DOHH2 (cell line): ENCODE results near the gene VTI1A.

Experiments
- H3F3A ChIP-seq: fragments of 200-600 bp; sonication (generic), shearing (Covaris generic); 2 replicates; pipeline ENCODE4 v1.6.0; 2016; ENCODE audit warnings: antibody characterized with exemption, mild to moderate bottlenecking; ENCODE audit not compliant: control insufficient read depth, insufficient read depth
- H3K27ac ChIP-seq: fragments of 200-600 bp; sonication (generic); 2 replicates; pipeline ENCODE4 v1.5.1; 2014; ENCODE audit warnings: low read depth, mild to moderate bottlenecking, low read length, moderate library complexity
- H3K27me3 ChIP-seq: fragments of 200-600 bp; sonication (generic); 2 replicates; pipeline ENCODE4 v1.6.1; 2014; ENCODE audit warnings: mild to moderate bottlenecking, low read length, mixed read lengths; ENCODE audit not compliant: control insufficient read depth
- H3K36me3 ChIP-seq: fragments of 200-600 bp; sonication (generic); 2 replicates; pipeline ENCODE4 v1.6.1; 2014; ENCODE audit warnings: mild to moderate bottlenecking, low read length, moderate library complexity, mixed read lengths; ENCODE audit not compliant: control insufficient read depth
- H3K4me1 ChIP-seq: fragments of 200-600 bp; sonication (generic); 2 replicates; pipeline ENCODE4 v1.6.1; 2014; ENCODE audit warnings: mild to moderate bottlenecking, low read length, mixed read lengths; ENCODE audit not compliant: control insufficient read depth
- H3K4me2 ChIP-seq: fragments of 200-600 bp; sonication (generic); 2 replicates; pipeline ENCODE4 v1.6.0; 2014; ENCODE audit warnings: mild to moderate bottlenecking, low read length, moderate library complexity
- H3K4me3 ChIP-seq: fragments of 200-600 bp; sonication (generic); 2 replicates; pipeline ENCODE4 v1.5.1; 2014; ENCODE audit warnings: mild to moderate bottlenecking, low read length, mixed read lengths
- H3K79me2 ChIP-seq: fragments of 200-600 bp; sonication (generic); 2 replicates; pipeline ENCODE4 v1.6.1; 2014; ENCODE audit warnings: mild to moderate bottlenecking, low read length, mixed read lengths; ENCODE audit not compliant: control insufficient read depth
- H3K9me2 ChIP-seq: fragments of 200-600 bp; sonication (generic); replicated peaks from 2 replicates; pipeline ENCODE4 v1.6.1; 2014; ENCODE audit warnings: mild to moderate bottlenecking, low read length, mixed read lengths; ENCODE audit not compliant: control insufficient read depth
- H3K9me3 ChIP-seq: fragments of 200-600 bp; sonication (generic); 2 replicates; pipeline ENCODE4 v1.6.1; 2014; ENCODE audit warnings: antibody characterized with exemption, low read length, mixed read lengths; ENCODE audit not compliant: control insufficient read depth, insufficient read depth
- H4K20me1 ChIP-seq: fragments of 200-600 bp; sonication (generic); 2 replicates; pipeline ENCODE4 v1.6.0; 2014; ENCODE audit warnings: low read depth, mild to moderate bottlenecking, antibody characterized with exemption, low read length, moderate library complexity; ENCODE audit not compliant: control insufficient read depth, insufficient read depth
- EZH2phosphoT487 ChIP-seq: fragments of 200-600 bp; sonication (generic); IDR thresholded peaks from 2 replicates; pipeline ENCODE4 v1.6.1; 2017; ENCODE audit warnings: borderline replicate concordance, mild to moderate bottlenecking, antibody characterized with exemption, low read length, moderate library complexity, mixed read lengths
- TF ChIP-seq, protein P1 (sequence below): fragments of 200-600 bp; sonication (generic); IDR thresholded peaks from one replicate; pipeline ENCODE4 v1.5.1; 2014; ENCODE audit warnings: antibody characterized with exemption, mild to moderate bottlenecking, low read depth, low read length; ENCODE audit not compliant: poor library complexity, severe bottlenecking

VTI1A gene

DNA sequence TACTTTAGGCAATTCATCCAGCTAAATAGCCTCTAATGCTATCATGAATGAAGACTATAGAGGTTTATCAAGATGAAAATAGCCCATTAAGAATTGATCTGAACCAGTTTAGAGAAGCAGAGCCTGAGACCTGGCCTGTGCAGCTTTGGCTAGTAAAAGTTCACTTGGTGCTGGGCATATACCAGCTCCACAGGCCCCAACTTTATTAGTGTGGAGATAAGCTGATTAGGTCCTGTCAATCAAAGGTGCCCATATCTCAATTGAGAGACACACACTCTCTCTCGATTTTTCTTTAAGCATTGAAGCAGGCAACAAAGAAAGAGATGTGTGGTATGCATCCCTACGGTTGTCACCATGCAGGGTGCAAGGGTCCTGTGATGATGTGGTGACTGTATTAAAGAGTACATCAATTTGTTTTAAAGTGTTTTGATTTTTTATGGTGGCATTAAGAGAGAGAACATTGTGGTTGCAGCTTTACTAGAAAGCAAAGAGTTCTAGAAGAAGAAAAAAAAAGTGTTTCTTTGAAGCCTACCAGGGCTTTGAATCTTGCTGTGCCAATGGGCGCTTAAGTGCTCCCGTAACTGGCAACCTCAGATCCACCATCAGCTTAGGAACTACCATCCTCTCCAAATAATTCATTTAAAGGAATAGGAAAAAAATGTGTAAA, 111.6 kb downstream of the VTI1A start:
- Histone ChIP-seq H3K79me2 (no peaks in the 10 kb centered on the region), H3K4me3 (no peak overlapping the region), H3K9me3 (no peaks in the 10 kb centered on the region), H3K4me2 (no peak overlapping the region), H3K36me3 (no peaks in the 10 kb centered on the region), H4K20me1 (no peaks in the 10 kb centered on the region), H3K4me1 (no peaks in the 10 kb centered on the region), H3K27ac (no peak overlapping the region), H3F3A (no peaks in the 10 kb centered on the region), H3K9me2 (no peaks in the 10 kb centered on the region), H3K27me3 (no peaks in the 10 kb centered on the region)
- TF ChIP-seq, protein P1, sequence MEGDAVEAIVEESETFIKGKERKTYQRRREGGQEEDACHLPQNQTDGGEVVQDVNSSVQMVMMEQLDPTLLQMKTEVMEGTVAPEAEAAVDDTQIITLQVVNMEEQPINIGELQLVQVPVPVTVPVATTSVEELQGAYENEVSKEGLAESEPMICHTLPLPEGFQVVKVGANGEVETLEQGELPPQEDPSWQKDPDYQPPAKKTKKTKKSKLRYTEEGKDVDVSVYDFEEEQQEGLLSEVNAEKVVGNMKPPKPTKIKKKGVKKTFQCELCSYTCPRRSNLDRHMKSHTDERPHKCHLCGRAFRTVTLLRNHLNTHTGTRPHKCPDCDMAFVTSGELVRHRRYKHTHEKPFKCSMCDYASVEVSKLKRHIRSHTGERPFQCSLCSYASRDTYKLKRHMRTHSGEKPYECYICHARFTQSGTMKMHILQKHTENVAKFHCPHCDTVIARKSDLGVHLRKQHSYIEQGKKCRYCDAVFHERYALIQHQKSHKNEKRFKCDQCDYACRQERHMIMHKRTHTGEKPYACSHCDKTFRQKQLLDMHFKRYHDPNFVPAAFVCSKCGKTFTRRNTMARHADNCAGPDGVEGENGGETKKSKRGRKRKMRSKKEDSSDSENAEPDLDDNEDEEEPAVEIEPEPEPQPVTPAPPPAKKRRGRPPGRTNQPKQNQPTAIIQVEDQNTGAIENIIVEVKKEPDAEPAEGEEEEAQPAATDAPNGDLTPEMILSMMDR = no peak
- TF ChIP-seq EZH2phosphoT487 = no peak

DNA sequence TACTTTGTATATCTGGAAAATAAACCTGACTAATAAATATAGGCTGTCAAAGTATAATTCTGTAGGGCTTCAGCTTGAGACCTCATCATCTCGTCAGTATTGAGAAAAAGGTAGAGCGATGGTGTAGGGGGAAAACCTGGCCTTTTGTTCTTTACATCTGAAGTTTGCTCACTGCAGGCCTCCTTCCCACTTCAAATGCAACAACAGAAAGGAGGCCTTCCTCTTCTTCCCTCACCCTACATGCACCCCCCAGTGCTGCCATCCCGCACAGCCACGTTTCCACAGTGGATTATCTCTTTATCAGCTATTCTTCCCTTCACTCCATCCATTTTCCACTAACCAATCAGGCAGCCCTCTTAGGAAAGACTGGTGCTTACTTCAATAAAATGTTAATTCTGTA, 112.3 kb downstream of the VTI1A start:
- no peaks in the 10 kb centered on the region for H3K9me3 ChIP-seq
- H3K27me3 ChIP-seq = no peaks in the 10 kb centered on the region
- H4K20me1 ChIP-seq = no peaks in the 10 kb centered on the region
- H3K36me3 ChIP-seq = no peaks in the 10 kb centered on the region
- no peaks in the 10 kb centered on the region for H3K4me1 ChIP-seq
- H3K4me2 ChIP-seq = no peak overlapping the region
- no peak overlapping the region for H3K27ac ChIP-seq
- H3K9me2 ChIP-seq = no peaks in the 10 kb centered on the region
- H3F3A ChIP-seq = no peaks in the 10 kb centered on the region; the same call in 1 of the 2 replicates
- H3K79me2 ChIP-seq = no peaks in the 10 kb centered on the region
- no peak overlapping the region for H3K4me3 ChIP-seq
- TF ChIP-seq, protein P1 = no peak
- TF ChIP-seq EZH2phosphoT487 = no peak

DNA sequence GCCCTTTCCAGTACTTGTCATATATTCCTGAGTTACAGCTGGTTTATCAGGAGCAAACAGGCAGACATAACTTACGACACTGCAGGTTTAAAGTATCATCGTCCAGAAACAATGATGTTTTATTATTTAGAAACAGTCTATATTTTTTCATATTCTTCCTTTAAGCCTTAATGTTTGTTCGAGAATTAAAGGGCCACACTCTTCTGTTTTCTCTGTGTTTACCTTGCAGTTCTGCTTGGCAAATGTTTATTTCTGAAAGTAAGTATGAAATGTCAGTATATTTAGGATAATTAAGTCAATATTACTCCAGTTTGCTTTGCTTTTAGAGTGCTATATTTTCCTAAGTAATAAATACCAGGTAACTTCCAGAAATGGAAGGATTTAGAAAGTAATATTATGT, 115.1 kb downstream of the VTI1A start:
- Histone ChIP-seq H3K4me3 (no peak overlapping the region), H3K4me1 (no peaks in the 10 kb centered on the region), H3K4me2 (no peak overlapping the region), H3K9me3 (no peaks in the 10 kb centered on the region), H3K27ac (no peak overlapping the region), H3F3A (no peaks in the 10 kb centered on the region; the same call in 1 of the 2 replicates), H3K36me3 (no peaks in the 10 kb centered on the region), H3K27me3 (no peaks in the 10 kb centered on the region), H3K79me2 (no peaks in the 10 kb centered on the region), H4K20me1 (no peaks in the 10 kb centered on the region), H3K9me2 (no peaks in the 10 kb centered on the region)
- TF ChIP-seq, protein P1 = no peak
- TF ChIP-seq EZH2phosphoT487 = no peak
